ENCODE measurements around the gene AJAP1. TPM values are rescaled to one million over a fixed set of nuclear protein-coding genes. Genes with fewer than 3 reads are reported as not detected.

Gene AJAP1
- total and polyA plus RNA-seq, 2 of the 13 experiments (the other 11 are each of a cell fraction or from before 2014, with no cell fraction given), result not detected

DNA sequence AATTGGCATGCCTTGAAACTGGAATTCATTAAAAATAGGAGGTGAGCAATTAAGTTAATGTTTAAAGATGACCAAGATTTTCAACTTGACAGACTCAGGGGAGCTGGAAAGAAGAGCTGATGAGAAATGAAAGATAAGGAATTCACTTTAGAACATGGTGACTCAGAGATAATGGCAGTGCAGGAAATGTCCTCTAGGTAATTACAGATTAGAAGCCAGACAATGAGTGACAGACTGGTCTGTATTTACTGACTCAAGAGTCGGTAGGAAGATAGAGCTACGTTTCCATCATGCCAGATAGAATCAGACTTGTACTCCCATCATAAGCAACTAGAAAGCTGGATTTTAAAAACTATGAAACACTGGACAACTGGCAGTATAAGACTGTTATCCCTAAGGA lies 151.6 kb downstream of the AJAP1 start:
- ATAC-seq (no peak), FAIRE-seq (no peak), DNase-seq (ENCODE audit: low spot score) (no peak)
- in situ Hi-C loops (cut with HindIII; ENCODE audit: extremely low pct_ligation_motif_present, low pct_unique_long_range_greater_than_20kb), result no loop called here
- Histone ChIP-seq H3K27ac (ENCODE audit: extremely low read length, insufficient read depth, low read length) (no peak overlapping the region), H2AFZ (ENCODE audit: low read length) (no peak overlapping the region), H3K4me1 (ENCODE audit: insufficient read depth, low read length) (no peaks in the 10 kb centered on the region), H3K4me3 (replicated peaks in 1 of 3; ENCODE audit: insufficient read depth in 1 of 3, low read depth in 2 of 3, low read length in 3 of 3) (no peak overlapping the region), H3K79me2 (ENCODE audit: insufficient read depth, low read length) (no peaks in the 10 kb centered on the region), H3K4me2 (ENCODE audit: low read depth, low read length) (no peak overlapping the region), H3K9me3 (ENCODE audit: low read length) (no peaks in the 10 kb centered on the region), H3K9ac (ENCODE audit: insufficient read depth, low read depth, low read length) (no peak overlapping the region), H4K20me1 (ENCODE audit: insufficient read depth, low read length) (no peaks in the 10 kb centered on the region), H3K27me3 (ENCODE audit: control insufficient read depth in 1 of 2, insufficient read depth in 2 of 2, low read length in 2 of 2) (no peaks in the 10 kb centered on the region), H3K36me3 (replicated peaks in 1 of 2; ENCODE audit: control insufficient read depth in 1 of 2, insufficient read depth in 2 of 2, low read length in 2 of 2) (no peaks in the 10 kb centered on the region)
- no TSS peak for BruUV-seq (replicated peaks)
- WGBS (ENCODE audit: low lambda C conversion rate), result 0% methylated on average over 2 of the region's 2 CpGs
- ChIA-PET CTCF (ENCODE audit: low intra/inter-chr PET ratio, low total read pairs) (no interaction called here), POLR2A (no interaction called here)
- intact Hi-C loops (cut with micrococcal nuclease; ENCODE audit: unreplicated experiment), result no loop called here
- TF ChIP-seq MTA3 (CRISPR knock-in tag; IDR thresholded peaks at IDR 0.05), result no peak
- TF ChIP-seq, protein P1, sequence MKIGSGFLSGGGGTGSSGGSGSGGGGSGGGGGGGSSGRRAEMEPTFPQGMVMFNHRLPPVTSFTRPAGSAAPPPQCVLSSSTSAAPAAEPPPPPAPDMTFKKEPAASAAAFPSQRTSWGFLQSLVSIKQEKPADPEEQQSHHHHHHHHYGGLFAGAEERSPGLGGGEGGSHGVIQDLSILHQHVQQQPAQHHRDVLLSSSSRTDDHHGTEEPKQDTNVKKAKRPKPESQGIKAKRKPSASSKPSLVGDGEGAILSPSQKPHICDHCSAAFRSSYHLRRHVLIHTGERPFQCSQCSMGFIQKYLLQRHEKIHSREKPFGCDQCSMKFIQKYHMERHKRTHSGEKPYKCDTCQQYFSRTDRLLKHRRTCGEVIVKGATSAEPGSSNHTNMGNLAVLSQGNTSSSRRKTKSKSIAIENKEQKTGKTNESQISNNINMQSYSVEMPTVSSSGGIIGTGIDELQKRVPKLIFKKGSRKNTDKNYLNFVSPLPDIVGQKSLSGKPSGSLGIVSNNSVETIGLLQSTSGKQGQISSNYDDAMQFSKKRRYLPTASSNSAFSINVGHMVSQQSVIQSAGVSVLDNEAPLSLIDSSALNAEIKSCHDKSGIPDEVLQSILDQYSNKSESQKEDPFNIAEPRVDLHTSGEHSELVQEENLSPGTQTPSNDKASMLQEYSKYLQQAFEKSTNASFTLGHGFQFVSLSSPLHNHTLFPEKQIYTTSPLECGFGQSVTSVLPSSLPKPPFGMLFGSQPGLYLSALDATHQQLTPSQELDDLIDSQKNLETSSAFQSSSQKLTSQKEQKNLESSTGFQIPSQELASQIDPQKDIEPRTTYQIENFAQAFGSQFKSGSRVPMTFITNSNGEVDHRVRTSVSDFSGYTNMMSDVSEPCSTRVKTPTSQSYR (CRISPR knock-in tag; IDR thresholded peaks at IDR 0.05; ENCODE audit: borderline replicate concordance), result no peak

DNA sequence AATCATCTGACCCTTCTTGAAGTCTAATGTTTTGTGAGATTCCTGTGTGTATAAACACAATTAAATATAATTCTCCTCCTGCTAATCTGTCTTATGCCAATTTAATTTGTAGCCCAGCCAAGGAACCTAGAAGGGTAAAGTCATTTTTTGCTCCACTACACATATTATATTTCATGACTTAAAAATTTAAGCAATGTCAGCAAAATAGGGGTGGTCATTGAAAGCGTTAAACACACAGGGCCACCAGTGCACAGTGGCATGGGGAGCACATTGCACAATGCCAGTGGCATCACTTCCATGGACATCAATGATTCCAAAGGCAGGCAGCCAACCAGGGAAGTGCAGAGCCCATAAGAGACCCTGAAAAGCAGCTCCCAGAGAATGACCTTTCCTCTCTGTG lies 166.1 kb downstream of the AJAP1 start:
- TF ChIP-seq MAFK (conservative IDR thresholded peaks at IDR 0.05 in 1 of 2, IDR thresholded peaks at IDR 0.05 in 1 of 2; ENCODE audit: low read length in 2 of 2) (peak; percentile 94 to 98), MAFF (IDR thresholded peaks at IDR 0.05; ENCODE audit: low read depth, low read length) (peak; percentile 97), ZNF431 (CRISPR knock-in tag; IDR thresholded peaks at IDR 0.05; ENCODE audit: borderline replicate concordance, low read depth) (no peak)
- Histone ChIP-seq H3K9ac (ENCODE audit: insufficient read depth, low read depth, low read length) (no peak overlapping the region), H4K20me1 (ENCODE audit: insufficient read depth, low read length) (no peaks in the 10 kb centered on the region), H2AFZ (ENCODE audit: low read length) (no peak overlapping the region), H3K79me2 (ENCODE audit: insufficient read depth, low read length) (no peaks in the 10 kb centered on the region), H3K4me1 (ENCODE audit: insufficient read depth, low read length) (no peaks in the 10 kb centered on the region), H3K4me3 (replicated peaks in 1 of 3; ENCODE audit: insufficient read depth in 1 of 3, low read depth in 2 of 3, low read length in 3 of 3) (no peak overlapping the region), H3K27ac (ENCODE audit: extremely low read length, insufficient read depth, low read length) (no peak overlapping the region), H3K9me3 (ENCODE audit: low read length) (0 out of 2 replicates have a peak, but pooled peaks cover 9% of the 10 kb centered on the region), H3K36me3 (replicated peaks in 1 of 2; ENCODE audit: control insufficient read depth in 1 of 2, insufficient read depth in 2 of 2, low read length in 2 of 2) (no peaks in the 10 kb centered on the region), H3K27me3 (ENCODE audit: control insufficient read depth in 1 of 2, insufficient read depth in 2 of 2, low read length in 2 of 2) (no peaks in the 10 kb centered on the region), H3K4me2 (ENCODE audit: low read depth, low read length) (no peak overlapping the region)
- in situ Hi-C loops (cut with HindIII; ENCODE audit: extremely low pct_ligation_motif_present, low pct_unique_long_range_greater_than_20kb), result loop anchor here (10.0 kb wide), 1 partner anchor 166 kb away; the partner anchor contains the start of gene AJAP1
- BruUV-seq (replicated peaks), result no TSS peak
- FAIRE-seq (no peak), ATAC-seq (no peak), DNase-seq (ENCODE audit: low spot score) (no peak)
- CTCF ChIA-PET (ENCODE audit: low intra/inter-chr PET ratio, low total read pairs), result no interaction called here
- WGBS (ENCODE audit: low lambda C conversion rate), result 8% methylated on average over 1 of the region's 1 CpG
- POLR2A ChIA-PET, result no interaction called here
- intact Hi-C loops (cut with micrococcal nuclease; ENCODE audit: unreplicated experiment), result loop anchor here (10.0 kb wide), 1 partner anchor 646 kb away; no protein-coding TSS in a partner anchor
